Fibroblast of peridontal ligament (primary cell): Measurements from ENCODE around the gene LRRC39.

ENCODE experiments used
- DNase-seq: peaks from one replicate; pipeline ENCODE4 v3.0.0-alpha.2; 2010; ENCODE audit errors: extremely low read depth

The LRRC39 gene

GRCh38 chr1:100147875-100148274 lies 30.2 kb downstream of the LRRC39 start:
- no peak for DNase-seq

GRCh38 chr1:100146958-100147357 lies 31.1 kb downstream of the LRRC39 start:
- DNase-seq, result no peak

GRCh38 chr1:100145116-100145515 lies 32.9 kb downstream of the LRRC39 start:
- no peak for DNase-seq

GRCh38 chr1:100142343-100142742 lies 35.7 kb downstream of the LRRC39 start:
- no peak for DNase-seq

DNA sequence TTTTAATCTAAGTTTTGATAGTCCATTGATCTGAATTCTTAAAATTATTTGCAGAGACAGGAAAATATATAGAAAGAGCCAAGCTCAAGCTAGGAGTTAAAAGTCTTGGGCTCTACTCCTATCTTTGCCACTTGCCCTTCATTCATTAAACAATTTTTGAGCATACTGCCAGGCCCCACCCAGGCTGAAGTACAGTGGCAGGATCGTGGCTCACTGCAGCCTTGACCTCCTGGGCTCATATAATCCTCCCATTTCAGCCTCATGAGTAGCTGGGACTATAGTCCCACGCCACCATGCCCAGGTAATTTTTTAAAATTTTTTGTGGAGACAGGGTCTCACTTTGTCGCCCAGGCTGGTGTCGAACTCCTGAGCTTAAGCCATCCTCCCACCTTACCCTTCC lies 36.9 kb downstream of the LRRC39 start:
- no peak for DNase-seq

DNA sequence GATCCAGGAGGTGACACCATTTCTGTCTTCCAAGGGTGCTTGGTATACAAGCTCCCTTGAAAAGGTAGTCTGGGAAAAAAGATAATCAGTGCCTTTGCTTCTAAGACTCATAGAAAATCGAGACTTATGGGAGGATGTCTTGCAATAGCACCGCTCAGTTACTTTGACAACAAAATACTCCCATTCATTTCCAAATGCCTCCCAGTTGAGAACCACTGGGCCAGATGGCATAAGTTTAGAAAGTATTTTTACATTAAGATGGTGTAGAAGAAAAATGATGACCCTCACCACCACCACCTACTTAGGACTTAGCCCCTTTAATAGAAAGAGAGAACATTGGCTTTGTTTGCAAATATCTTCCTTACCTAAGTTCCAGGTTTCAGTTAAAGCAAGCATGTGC lies 40.5 kb downstream of the LRRC39 start:
- DNase-seq, result no peak

DNA sequence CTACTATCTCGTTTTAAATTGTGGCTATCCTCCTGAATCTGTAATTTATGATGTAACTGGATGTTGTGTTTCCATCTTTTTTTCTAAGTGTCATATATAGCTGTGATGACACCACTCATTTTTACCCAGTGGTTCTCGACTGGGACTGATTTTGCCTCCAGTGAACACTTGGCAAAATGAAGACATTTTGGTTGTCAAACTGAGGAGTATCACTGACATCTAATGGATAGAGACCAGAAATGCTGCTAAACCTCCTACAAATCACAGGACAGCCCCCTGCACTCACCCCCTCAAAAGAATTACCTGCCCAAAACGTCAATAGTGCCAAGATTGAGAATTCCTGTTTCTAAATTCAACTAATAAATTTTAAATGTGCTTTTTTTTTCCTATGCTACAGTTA lies 43.2 kb downstream of the LRRC39 start:
- DNase-seq, result peak; percentile 8

DNA sequence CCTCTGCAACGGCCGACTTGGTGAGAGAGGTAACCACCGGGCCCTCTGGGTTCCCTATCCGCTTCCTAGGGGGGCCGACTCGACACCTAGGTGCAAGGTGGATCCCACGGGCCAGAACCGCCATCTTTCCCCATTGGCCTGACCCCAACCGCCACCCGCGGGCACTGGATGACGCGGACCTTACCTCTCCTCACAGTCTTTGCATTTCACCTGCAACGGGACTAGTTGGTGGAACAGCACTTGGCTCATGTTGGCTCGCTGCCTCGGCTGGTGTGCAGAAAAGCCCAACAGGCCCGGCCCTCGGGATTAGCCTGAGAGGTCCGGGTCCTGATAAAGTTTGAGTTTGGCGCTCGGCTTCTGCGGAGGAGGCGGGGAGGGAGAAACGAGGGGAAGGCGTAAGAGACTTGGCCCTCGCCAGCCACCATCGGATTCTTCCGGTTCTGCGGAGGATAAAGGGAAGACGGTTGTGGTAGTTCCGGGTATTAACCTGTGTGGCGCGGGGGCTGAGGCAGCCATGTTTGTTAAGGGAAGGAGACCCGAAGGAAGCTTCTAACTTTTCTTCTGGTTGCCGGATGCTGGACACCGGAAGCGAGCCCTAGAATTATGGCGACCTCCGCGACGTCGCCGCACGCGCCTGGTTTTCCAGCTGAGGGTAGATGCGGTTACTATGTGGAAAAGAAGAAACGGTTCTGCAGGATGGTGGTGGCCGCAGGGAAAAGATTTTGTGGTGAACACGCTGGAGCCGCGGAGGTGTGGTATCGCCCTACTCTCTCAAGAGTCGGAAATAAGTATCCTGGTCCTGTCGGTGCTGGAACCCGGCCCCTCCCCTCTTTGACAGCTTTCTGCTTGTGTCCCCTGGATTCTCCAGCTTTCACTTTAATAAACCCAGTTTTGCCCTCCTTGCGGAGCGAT lies 45.2 kb downstream of the LRRC39 start, which contains the start of the genes SASS6 and TRMT13:
TSS of gene SASS6 (minus strand) at position 365 of the 912 bp plus-strand sequence. CDS start at position 249, 116 bp downstream.
TSS of gene TRMT13 (plus strand) at position 598 of the 912 bp plus-strand sequence. CDS start at position 604, 6 bp downstream.
- peak; percentile 98 for DNase-seq

DNA sequence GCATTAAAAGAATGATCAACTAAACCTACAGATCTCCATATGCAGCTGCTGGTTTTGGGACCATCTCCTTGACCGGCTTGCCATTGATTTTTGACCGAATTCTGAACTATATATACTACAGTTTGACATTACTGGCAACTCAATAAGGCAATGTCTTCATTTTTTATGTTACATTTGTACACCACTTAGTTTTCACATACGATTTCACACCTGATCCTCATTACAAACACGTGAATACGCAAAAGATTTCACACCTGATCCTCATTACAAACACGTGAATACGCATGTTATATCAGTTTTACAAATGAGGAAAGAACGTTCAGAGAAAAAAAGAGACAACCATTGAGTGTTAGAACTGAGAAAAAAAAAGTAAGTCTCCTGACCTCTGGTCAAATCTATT lies 46.4 kb downstream of the LRRC39 start:
- no peak for DNase-seq

DNA sequence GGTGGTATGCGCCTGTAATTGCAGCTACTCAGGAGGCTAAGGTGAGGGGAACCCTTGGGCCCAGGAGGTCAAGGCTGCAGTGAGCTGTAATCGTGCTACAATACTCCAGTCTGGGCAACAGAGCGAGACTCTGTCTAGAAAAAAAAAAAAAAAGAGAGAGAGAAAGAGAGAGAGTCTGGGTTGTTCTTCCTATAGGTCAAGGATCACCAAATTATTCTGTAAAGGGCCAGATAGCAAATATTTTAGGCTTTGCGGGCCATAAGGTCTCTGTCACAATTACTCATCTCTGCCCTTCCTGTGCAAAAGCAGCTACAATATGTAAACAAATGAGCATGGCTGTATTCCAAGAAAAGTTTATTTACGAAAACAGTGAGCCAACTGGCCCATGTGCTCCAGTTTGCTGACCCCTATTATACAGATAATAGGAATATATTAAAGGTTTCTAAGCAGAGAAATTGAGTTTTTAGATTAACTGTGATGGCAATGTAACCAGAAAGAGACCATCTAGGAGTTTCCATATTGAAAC lies 47.4 kb downstream of the LRRC39 start:
- peak; percentile 13 for DNase-seq

GRCh38 chr1:100127226-100127625 lies 50.8 kb downstream of the LRRC39 start:
- DNase-seq, result no peak

DNA sequence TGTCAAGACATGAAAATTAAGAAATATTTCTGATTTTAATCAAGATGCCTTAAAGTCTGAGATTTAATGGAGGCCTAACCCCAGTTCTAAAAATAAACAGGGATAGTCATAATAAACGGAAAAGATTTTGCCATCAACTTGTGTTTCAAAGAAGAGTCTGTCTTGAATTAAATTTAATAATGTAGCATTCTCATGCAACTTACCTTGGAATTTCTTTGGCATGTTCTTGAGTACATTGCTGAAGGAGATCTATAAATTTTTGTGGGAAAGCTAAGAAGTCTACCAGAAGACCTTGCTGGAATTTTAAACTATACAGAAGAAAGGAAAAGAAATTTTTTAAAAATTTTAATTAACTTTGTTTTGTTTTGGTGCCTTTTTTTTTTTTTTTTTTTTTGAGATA lies 55.9 kb downstream of the LRRC39 start:
- peak; percentile 26 for DNase-seq

DNA sequence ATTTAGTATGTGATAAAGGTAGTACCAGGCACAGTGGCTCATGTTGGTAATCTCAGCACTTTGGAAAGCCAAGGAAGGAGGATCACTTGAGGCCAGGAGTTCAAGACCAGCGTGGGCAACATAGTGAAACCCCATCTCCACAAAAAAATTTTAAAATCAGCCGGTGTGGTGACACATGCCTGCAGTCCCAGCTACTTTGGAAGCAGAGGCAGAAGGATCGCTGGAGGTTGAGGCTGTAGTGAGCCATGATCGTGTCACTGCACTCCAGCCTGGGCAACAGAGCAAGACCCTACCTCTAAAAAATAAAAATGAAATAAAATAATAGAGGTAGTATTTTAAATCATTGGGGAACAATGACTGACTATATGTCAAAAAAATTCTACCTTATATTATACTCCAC lies 62.5 kb downstream of the LRRC39 start:
- DNase-seq, result no peak

DNA sequence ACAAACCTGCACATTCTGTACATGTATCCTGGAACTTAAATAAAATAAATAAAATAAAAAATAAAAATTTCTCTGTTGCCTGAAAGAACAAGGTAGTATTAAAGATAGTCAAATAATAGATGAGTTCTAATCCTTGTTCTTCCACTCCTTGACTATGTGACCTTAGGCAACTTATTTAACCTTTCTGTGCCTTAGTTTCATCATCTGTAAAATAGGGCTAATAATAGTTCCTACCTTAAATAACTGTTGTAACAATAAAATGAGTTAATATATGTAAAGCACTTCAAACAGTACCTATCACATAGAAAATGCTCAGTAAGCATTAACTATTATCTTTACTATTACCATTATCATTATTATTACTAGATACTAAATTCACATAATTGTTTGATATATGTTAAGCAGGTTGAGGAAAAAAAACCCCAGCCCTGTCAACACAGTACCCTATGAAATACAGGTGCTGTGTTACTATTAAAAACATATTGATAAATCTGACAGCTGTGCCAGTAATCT lies 68.4 kb downstream of the LRRC39 start:
- no peak for DNase-seq

DNA sequence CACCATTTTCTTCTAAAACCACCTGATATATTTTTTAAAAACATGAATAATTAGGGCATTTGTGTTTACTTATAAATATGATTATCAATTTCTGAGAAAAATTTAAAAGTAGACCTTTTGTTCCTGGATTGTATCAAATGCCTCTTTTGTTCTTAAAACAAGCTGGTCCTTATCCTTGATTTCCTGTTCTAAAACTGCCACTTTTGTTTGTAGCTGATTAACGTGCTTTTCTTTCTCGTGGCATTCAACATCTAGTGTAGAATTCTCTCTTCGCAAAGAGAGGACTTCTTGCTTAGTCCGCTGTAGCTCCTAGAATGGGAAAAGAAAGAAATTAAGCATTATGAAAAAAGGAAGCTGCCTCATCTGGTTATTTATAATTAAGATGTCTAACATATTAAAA lies 70.4 kb downstream of the LRRC39 start:
- DNase-seq, result no peak

DNA sequence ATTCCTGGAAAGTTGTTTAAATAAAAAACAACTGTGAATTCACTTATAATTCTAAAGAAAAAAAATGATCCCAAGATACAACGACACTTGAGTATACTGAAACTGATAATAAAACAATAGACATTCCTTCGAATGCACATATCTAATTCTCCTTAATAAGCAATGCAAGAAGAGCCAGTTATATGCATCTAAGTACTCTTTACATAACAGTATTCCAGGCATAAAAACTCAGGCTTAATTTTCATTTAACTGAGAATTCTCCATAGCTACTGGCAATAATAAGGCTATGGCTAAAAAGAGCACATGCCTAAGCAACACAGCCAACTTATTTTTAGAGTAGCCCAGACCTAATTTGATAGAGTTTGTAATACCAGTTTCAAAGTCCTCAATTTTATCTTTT lies 76.5 kb downstream of the LRRC39 start:
- no peak for DNase-seq

GRCh38 chr1:100100202-100100601 lies 77.9 kb downstream of the LRRC39 start:
- DNase-seq, result no peak
